ACHN (cell line): ENCODE data around the gene TMSB4X.
A peak's percentile ranks its signal among the peaks of the same experiment; 100 is the strongest.
"Not testable (repeated sequence)": the region's sequence is repeated elsewhere in the genome, so short reads cannot be mapped to it uniquely, and the experiment has no call there.

Source experiments
- DNase-seq: peaks from one replicate; pipeline ENCODE4 v3.0.0-alpha.2; 2015
- in situ Hi-C: cut with HindIII; loops from 2 replicates; pipeline ENCODE4 v1.10.0; 2017; ENCODE audit warnings: low sequenced_read_pairs, low pct_ligation_motif_present, low pct_unique_long_range_greater_than_20kb

The TMSB4X gene

DNA sequence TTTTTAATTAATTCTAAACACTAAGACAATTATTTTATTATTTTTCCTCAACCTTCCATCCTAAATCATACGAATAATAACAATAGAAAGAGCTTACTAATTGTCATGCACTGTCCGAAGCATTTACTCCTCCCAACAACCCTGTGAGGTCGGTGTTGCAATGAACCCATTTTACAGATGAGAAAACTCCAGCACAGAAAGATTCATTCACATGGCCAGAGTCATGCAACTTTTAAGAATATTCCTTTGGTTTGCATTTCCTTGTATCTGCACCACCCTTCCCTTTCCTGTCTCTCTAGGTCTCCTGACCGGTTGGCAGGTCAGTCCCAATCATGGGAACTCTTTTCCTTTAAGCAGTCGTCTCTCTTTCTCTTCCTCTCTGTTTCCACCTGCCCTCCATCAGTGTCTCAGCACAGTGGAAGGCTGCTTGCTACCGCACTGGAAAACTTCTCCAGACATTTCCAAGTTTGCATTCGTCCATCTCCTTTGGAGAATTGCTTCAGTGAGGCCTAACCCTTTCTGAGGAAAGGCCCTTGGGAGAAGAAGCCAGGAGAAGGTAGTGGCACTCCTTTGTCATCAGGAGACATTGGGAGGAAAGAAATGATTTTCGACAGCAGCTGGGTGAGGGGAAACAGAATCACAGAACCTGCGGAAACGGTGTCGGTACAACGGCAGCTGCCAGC lies 1.9 kb upstream of the TMSB4X start:
- no peak for DNase-seq
- in situ Hi-C loops = no loop called here

GRCh38 chrX:12973561-12974304 lies 1.2 kb upstream of the TMSB4X start:
- in situ Hi-C loops = no loop called here
- no peak for DNase-seq

DNA sequence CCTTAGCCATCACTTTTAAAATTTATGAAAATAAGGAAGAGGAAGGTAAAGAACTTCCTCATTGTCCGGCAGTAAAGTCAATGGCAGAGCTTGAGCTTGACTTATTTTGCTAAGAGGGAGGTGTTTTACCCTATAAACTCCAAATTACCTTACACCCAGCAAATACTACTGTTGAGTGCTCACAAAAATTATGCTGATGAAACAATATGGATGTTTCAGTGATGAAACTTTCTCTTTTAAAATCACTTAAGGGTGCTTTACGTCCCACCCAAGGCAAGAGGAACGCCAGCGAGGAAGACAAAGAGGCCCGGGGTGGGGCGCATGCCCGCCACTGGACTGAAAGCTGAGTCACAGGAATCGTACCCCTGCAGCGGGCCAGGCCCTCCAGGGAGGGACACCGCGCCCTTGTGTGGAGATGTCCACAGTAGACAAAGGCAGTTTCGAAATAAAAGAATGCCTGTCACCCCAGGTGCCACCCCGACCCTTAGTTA lies 560 bp upstream of the TMSB4X start:
- in situ Hi-C loops = no loop called here

DNA sequence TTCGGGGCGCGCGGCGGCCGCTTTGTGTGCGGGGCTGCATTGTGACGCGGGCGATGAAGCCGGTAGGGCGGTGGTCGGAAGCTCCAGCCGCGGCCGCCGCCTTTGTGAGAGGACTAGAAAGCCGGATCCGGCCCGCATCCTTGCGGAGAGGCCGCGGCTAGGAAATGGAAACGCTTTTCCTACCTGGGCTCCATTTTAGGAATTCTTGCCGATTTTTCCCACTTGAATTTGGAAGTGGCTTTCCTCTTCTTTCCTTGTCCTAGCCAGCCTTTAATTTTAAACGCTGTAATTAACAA lies 708 bp downstream of the TMSB4X start:
- in situ Hi-C loops = no loop called here
- DNase-seq = no peak

More for the DNA sequence above, 560 bp upstream of the TMSB4X start:
- DNase-seq = peak; percentile 59

DNA sequence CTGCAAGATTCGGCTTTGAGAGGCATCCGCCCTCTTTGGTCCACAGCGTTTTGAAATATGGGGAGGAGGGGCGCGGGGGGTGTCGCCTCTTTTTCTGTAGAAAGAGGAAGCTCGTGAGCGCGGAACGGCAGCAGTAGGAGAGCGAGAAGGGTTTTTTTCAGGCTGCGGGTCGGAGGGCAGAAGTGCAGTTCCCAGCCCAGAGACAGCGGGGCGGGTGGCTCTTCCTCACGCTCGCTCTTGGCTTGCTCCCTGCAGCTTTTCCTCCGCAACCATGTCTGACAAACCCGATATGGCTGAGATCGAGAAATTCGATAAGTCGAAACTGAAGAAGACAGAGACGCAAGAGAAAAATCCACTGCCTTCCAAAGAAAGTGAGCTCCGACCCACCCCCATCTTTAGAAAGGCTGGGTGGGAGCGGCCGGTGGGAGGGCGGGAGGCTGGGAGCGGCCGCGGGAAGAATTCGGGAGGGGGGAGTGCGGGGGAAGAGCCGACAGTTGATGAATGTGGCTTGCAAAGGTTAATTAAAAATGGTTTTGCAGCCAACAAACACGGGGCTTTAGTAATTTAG lies 1.2 kb downstream of the TMSB4X start:
- in situ Hi-C loops = no loop called here
- DNase-seq = peak; percentile 42

DNA sequence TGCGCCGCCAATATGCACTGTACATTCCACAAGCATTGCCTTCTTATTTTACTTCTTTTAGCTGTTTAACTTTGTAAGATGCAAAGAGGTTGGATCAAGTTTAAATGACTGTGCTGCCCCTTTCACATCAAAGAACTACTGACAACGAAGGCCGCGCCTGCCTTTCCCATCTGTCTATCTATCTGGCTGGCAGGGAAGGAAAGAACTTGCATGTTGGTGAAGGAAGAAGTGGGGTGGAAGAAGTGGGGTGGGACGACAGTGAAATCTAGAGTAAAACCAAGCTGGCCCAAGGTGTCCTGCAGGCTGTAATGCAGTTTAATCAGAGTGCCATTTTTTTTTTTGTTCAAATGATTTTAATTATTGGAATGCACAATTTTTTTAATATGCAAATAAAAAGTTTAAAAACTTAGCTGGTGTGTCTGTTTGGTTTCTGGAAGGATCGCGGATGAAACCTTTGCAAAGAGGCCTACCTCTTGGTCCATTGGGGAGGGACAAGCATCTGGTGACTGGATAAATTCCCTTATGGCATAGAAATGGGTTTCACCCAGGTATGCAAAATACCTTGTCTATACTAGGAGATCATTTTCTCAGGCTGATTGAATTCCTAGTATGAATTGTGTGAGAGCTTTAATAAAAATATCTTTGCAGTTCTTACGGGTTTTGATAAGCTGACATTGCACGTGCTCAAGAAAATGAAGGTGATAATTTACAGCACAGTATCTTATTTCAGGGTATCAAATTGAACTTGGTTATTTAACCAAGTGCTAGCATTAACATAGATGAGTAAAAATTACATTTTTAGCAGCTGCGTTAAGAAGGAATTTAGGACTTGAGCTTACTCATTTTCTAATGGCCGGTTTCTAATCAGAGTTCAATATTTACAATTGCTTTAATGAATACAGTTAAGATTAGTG lies 2.2 kb downstream of the TMSB4X start:
- in situ Hi-C loops, DNase-seq: not testable (repeated sequence)

DNA sequence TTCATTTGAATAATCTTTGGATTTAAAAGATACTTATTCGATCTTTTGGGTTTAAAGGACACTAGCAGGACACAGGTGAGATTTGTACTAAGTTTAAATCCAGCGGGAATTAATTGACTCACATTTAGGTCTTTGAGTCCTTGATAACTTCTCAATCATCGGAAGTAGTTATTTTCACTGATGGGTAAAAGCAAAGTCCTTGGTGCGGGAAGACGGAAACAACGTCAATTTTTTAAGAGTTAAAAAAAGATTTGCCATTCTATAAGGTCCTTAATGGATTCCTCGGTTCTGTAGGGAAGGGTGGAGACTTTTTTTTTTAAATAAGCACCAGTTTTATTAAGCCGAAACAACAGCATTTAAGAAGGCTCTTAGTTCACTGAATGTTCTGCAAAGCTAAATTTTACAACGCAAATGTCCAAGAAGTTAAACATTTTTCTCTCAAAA lies 2.9 kb downstream of the TMSB4X start:
- DNase-seq = no peak
- in situ Hi-C loops = no loop called here

DNA sequence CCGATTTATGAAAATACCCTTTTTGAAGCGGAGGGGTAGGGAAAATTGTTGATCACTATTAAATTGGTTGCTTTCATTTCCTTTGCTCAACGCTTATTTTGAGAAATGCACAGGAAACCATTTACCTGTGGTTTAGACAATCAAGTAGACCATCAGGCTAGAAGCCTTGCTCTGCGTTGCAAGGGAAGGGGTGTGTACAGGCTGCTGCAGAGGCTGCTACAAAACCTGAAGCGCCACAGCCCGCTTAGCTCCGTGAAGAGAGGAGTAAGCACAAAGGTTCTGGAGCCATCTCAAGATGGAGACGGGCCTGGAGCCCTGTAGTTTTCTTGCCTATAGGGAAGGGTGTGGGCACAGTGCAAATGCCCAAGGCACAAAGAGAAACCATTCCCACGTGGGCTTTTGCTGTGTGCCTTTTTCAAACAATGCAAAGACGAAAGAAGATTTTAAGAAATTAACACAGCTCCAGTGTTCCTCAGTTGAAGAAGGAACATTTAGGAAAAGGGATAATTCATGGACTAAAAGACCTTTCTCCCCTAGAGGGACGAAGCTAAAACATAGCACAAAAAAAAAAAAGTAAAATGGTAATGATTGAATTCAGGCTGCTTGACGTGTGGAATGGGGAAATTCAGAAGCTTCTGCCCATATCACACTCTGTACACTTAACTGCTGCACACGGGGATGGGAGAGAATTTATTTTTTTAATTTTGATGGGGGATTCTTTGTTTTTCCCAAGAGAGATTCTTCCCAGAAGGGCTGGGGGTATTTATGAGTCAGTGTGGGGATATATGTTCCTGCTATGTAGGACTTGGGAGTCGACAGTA lies 3.5 kb downstream of the TMSB4X start:
- peak; percentile 50 for DNase-seq
- in situ Hi-C loops = no loop called here

DNA sequence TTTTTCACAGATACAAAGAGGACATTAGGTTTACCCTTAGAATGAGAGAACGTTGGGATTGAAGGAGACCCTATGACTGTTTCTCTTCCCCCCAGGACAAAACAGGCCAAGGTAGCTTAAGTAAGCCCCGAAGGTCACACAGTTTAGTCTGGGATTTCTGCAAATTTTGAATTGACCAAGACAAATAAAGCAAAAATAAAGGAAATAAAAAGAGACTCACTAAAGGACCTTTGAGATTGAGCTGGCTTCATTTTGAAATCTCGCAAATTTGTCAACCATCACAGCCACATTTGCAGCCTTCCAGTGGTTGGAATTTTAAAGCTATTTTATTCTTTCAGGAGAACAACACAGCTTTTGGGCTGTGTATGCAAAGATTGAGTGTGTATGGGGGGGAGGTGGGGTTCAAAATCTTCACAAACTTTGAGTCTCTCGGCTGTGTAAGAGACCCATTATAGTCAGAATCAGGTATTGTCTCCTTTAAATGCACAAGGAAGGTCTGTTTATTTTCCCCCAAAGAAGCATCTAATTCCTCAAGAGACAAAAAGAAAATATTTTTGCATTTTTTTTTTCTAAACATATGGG lies 4.2 kb downstream of the TMSB4X start:
- in situ Hi-C loops = no loop called here
- DNase-seq = no peak

- DNase-seq = no peak
- in situ Hi-C loops = no loop called here
Observed at GRCh38 chrX:12979616-12980015, 4.7 kb downstream of the TMSB4X start.

DNA sequence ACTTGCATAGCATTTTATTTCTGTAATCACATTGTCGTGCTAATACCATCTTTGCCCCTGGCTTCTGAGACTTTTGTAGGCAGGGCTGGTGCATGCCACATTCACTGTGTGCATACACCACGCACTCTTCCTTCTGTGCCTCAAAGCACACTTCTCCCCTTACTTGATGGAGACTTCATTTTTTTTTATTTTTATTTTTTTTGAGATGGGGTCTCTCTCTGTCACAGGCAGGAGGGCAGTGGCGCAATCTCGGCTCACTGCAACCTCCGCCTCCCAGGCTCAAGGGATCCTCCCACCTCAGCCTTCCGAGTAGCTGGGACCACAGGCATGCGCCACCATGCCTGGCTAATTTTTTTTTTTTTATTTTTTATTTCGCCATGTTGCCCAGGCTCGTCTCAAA lies 5.1 kb downstream of the TMSB4X start:
- in situ Hi-C loops = not testable (repeated sequence)

GRCh38 chrX:12981880-12982279 lies 7.0 kb downstream of the TMSB4X start:
- in situ Hi-C loops = no loop called here

More for the DNA sequence above, 5.1 kb downstream of the TMSB4X start:
- not testable (repeated sequence) for DNase-seq

DNA sequence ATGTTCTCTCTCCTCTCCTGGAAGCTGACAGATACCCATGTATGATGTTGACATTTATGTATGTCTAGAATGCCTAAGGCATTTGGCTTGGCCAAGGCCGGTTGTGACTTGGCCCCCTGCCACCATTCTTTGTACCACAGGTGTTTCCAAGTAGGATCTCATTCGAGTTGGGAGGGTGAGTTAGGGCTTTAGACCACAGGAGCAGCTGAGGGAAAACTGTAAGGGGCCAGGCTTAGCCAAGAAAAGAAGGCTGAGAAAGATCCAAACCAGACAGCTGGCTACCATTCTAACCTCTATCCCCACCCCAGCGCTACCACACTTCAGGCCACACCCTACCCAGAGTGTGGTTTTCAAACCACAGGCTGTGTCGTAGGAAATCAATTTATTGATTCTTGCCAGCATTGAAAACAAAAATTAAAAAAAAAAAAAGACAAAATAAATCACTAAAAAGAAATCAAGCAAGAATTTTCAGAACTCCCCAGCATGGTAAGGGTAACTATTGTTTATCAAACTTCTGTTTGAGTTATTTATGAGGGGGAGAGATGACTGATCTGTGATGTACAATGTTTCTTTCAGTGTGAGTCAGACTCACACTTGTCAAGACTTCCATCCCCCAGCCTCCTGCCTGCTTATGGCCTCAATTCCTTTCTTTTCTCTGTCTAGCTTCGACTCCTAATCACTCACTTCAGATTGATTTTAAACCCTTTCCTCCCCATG lies 9.9 kb downstream of the TMSB4X start:
- no peak for DNase-seq
- in situ Hi-C loops = no loop called here

More at GRCh38 chrX:12981880-12982279, 7.0 kb downstream of the TMSB4X start:
- no peak for DNase-seq

- in situ Hi-C loops = no loop called here
- DNase-seq = no peak
Observed at GRCh38 chrX:12985331-12985730, 10.4 kb downstream of the TMSB4X start.

DNA sequence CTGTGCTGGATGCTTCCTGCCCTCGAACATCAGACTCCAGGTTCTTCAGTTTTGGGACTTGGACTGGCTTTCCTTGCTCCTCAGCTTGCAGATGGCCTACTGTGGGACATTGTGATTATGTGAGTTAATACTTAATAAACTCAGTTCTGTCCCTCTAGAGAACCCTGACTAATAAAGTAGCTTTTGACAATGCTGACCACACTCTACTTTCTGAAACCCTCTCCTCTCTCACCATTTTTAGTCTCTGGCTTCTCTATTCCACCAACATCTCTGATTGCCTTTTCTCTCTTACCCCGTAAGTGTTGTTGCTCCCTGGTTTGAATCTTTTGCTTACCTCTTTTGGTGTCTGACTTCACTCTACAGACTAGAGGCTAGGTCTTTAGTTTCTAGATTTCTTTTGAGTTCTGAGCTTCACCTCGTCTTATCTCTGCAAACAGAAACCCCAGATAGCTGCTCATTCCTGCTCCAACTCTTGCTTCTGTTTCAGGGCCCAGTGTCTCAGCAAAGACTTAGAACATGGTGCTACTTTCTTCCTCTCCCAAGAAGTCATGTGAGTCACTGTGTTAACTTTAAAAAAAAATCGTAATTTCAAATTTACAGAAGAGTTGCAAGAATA lies 11.4 kb downstream of the TMSB4X start:
- in situ Hi-C loops = no loop called here
- no peak for DNase-seq

- in situ Hi-C loops = no loop called here
- no peak for DNase-seq
Observed at GRCh38 chrX:12986886-12987285, 12.0 kb downstream of the TMSB4X start.

DNA sequence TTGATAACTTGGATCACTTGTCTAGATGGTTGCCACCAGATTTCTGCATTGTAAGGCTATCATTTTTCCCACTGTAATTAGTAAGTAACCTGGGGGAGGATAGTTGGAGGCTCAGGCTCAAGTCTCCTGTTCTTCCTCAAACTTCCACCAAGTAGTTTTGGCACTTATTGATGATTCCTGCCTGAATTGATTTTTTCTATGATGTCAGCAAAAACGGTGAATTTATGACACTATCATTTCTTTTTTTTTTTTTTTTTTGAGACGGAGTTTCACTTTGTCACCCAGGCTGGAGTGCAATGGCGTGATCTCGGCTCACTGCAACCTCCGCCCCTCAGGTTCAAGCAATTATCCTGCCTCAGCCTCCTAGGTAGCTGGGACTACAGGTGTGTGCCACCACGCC lies 12.4 kb downstream of the TMSB4X start:
- DNase-seq = no peak
- in situ Hi-C loops = no loop called here
